HG03280 (cell line): ENCODE results near the gene BCL7C.
"Not testable (repeated sequence)": the region's sequence is repeated elsewhere in the genome, so short reads cannot be mapped to it uniquely, and the experiment has no call there.

ENCODE experiments used
- ATAC-seq: cut with Tn5 transposase; IDR thresholded peaks from one replicate; pipeline ENCODE4 v1.9.1; 2021; ENCODE audit warnings: mild to moderate bottlenecking, moderate library complexity; ENCODE audit not compliant: unreplicated experiment

BCL7C gene

DNA sequence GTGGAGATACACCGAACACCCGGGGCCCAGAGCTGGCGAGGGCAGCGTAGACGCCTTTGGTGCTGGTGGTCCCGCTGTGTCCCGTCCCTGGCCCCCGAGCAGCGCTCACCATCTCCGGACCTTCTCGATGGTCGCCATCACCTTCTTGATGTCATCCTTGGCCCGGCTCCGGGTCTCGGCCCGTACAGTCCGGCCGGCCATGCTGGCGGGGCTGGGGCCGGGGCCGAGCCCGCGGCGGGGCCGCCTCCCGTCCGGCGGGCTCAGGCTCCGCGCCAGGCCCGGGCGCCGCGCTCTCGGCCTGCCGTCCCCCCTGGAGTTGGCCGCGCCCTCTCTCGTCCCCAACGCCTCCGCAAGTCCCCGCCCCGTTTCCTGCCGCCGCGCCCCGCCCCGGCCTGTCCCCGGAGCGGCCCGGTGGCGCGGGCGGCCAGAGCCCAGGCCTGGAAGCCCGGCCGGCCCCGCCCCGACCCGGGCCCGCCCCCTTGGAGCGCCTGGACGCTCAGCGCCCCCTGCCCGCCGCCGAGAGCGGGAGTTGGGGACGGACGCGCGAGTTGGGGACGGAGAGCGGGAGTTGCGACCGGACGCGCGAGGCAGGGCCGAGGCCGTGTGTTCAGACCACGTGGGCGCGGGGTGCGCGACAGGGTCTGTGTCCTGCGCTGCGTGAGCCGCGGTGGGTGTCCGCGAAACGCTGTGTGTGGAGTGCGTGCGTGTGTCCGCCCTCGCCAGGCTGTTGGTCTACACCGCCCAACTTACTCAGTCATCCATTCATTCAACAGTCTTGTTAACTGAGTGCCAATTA lies at the start of gene BCL7C:
Gene BCL7C (minus strand): TSS at position 334 of the 796 bp plus-strand sequence. CDS start 133 bp downstream, at position 201.
- peak; percentile 76 for ATAC-seq

DNA sequence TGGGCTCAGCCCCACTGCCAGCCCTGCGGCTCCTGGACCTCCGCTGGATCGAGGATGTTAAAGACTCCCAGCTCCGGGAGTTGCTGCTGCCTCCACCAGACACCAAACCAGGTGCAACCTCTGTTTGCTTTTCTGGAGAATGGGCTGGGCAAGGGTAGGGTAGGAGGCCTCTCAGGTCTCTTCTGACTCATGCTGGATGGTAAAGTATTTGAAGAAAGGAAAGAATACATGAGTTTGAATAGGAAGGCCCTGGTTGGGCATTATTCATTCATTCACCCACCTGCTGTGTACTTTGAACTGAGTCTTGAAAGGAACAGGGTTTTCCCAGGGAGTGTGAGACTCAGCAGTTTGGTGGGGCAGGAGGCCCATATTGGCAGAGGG lies 48.5 kb upstream of the BCL7C start:
- no peak for ATAC-seq

DNA sequence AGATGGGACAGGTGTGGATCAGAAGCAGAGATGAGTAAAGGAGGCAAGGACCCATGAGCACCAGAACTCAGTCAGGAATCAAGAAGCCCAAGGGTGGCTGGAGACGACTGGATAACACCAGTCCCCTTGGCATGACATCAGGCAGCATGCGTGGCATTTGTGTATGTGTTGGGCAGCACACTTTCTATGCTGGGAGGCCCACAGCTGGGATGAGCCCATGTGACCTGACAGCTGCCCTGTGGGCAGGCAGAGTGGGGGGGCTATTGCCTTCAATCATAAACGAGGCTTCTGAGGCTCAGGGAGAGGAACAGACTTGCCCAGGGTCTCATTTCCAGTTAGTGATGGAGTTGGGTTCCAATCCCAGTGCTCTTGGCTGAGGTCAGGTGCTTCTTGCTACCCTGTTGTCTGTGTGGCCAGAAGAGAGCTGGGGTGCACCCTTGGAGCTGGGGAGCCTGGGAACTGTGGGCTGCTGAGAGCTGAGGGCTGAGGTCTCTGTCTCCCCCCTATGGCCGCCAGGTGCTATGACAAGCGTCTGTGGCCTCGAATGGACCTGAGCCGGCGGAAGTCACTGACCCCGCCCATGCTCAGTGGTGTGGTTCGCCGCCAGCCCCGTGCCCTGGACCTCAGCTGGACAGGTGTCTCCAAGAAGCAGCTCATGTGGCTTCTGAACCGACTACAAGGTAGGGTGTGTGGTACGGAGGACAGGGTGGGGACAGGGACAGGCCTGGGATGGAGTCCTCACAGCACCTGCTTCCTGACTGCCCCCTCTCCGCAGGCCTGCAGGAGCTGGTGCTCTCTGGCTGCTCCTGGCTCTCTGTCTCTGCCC lies 47.9 kb upstream of the BCL7C start:
- ATAC-seq: peak; percentile 88

DNA sequence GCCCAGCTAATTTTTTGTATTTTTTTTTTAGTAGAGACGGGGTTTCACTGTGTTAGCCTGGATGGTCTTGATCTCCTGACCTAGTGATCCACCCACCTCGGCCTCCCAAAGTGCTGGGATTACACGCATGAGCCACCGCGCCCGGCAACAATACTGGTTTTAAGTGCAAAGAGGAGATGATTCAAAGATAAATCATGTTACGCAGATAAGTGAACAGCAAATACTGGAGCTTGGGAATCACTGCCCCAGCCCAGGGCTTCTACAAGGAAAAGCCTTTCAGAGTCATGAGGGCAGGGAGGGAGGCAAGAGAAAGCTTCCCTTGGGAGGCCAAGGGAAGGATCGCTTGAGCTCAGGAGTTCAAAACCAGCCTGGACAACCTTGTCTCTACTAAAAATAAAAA lies 45.7 kb upstream of the BCL7C start:
- ATAC-seq: not testable (repeated sequence)

DNA sequence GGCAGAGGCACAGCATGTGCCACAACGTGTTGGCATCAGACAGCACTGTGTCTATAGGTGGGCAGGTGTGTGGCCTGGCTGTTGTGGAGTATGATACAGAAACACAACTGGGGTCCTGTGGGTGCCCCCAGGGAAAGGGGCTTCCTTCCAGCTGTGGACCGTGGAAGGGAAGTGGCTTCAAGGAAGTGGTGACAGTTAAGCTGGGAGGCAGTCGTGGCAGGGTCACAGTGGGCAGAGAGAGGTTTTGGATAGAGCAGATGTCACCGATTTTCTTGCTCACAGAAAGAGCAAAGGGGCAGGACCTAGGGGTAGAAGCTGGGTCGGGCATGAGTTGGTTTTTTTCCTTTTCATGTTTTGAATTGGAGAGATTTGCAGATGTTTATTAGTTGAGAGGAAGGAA lies 43.8 kb upstream of the BCL7C start:
- no peak for ATAC-seq

DNA sequence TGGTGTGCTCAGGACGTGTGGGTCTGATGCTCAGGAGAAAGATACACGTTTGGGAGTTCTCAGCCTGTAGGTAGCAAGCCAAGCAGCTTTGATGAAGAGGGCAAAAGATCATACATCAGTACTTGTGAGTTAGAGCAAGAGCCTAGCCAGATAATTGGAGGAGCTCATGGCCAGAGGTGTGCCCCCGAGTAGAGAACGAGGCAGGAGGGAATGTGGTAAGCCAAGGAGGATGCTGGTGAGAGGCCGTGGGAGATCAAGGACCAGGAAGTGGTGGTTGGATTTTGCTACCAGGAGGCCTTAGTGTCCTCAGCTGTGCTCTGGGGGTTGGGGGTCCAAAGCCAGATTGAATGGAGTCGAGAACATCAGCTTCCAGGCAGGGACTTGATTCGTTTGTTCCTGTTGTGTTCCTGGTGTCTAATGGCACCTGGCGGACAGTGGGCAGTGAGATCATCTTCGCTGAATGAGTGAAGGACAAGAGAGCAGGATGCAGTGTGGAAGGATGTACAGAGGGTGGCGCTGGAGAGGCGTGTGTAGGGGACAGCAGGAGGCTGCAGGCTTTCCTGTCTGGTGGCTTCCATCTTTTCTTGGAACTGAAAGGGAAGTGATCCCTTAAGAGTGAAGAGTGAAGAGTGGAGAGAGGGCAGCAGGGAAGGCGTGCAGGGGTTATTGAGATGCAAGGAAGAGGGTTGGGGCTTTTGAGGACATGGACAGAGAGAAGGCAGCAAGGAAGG lies 41.1 kb upstream of the BCL7C start:
- no peak for ATAC-seq

DNA sequence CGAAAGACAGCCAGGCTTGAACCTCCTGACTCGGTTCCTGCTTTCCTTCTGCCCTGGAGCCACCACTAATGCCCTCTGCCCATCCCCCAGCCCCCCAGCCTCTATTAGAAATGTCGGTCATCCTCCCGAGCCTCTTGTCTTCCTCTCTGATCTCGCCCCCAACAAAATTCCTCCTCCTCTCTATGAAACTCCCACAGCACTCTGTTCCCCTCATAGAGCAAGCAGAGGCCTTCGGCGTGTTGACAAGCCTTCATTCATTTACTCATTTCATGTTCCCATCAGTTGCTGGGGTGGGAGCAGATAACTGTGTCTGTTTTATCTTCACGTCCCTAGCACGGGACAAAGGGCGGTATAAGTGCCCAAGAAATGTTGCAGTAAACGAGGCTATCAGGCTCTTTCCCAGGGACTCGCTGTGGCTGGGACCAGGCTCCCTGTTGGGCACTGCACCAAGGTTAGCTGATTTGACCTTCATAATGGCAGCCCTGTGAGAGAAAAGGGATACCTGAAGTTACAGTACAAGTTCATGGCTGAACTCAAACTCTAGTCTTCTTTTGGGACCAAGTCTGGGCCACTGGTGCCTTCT lies 37.3 kb upstream of the BCL7C start:
- no peak for ATAC-seq

DNA sequence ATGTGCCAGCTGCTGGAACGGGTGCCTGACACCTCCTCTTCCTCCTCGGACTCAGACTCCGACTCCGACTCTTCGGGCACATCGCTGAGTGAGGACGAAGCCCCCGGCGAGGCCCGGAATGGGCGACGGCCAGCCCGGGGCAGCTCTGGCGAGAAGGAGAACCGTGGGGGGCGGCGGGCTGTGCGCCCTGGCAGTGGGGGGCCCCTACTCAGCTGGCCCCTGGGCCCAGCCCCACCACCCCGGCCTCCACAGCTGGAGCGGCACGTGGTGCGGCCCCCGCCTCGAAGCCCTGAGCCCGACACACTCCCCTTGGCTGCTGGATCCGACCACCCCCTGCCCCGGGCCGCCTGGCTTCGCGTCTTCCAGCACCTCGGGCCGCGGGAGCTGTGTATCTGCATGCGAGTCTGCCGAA lies 36.3 kb upstream of the BCL7C start:
- no peak for ATAC-seq

DNA sequence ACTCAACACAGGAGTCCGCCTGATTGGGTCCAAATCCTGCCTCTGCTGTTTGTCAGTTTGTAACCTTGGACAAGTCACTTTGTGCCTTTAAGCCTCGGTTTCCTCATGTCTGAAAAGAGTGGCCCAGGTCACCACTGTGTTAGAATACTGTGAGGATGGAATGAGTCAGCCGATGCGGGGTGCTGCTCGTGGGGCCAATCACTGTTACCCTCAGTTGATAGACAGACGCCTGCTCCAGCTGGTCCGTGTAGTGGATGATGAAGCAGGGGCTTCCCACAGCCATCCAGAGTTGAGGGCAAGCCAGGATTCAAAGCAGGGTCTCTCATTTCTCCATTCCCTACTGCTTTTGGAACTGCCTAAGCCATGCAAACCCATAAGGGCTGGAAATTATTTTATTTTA lies 35.3 kb upstream of the BCL7C start:
- ATAC-seq: no peak

DNA sequence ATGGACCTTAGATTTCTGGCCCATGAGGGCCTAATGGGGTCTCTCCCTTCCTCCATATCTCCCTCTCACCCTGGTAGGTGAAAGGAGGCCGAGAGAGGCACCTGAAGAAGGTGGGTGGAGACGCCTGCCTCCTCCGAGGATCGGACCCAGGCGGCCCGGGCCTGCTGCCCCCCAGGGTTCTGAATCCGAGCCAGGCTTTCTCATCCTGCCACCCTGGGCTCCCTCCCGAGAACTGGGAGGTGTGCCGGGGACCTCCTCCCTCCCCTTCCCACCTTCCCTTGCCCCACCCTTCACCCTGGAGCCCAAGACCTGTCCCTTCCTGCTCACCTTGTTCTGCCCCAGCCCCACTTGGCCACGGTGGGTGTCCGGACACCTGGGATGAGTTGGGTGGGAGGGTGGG lies 34.5 kb upstream of the BCL7C start:
- no peak for ATAC-seq

DNA sequence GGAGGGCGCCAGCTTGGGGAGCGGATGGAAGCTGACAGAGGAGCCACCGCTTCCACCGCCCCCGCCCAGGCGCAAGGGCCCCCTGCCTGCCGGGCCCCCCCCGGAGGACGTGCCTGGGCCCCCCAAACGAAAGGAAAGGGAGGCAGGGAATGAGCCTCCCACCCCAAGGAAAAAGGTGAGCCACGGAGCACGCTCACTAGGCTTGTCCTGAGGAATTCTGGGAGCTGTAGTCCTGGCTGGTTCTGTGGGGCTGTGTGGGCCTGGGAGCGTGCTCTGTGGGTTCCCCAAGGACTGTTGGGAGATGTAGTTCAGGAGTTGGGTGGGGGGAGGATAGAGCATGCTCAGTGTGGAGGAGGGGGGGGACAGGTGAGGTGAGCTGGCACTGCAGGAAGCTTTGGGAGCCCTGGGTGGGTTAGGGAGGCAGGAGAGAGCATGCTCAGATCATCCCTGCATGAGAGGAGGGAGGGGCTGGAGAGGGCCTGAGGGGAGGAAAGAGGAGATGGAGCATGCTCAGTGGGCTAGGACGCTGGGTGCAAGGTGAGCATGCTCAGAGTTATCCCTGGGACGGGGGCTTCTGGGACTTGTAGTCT lies 34.0 kb upstream of the BCL7C start:
- no peak for ATAC-seq

DNA sequence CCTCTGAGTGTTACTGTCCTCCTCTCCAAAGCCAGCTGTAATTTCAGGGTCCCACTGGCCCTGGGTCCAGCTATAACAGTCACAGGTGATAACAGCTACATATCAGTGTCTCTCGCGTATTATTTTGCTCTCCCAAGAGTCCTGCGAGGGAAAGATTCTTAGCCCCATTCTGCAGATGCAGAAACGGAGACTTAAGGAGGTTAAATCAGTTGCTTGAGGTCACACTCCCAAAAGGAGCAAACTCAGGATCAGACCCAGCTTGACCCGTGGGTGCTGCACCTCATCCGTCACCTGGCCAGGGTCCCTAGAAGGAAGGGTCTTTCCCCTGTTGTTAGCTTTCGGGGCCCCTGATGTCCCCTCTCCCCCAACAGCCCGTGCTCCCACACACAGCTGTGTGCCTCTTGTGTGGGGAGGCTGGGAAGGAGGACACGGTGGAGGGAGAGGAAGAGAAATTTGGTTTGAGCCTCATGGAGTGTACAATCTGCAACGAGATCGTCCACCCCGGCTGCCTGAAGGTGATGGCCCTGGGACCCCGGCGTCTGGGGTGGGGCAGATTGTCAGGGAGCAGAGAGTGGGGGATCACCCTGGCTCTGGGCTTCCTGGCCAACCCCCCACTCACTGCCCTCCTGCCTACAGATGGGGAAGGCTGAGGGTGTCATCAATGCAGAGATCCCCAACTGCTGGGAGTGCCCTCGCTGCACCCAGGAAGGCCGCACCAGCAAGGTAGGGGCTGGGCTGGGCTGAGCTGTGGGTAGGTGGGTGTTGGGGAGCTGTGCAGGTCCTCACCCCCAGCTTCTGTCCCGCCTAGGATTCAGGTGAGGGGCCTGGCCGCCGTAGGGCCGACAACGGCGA lies 33.3 kb upstream of the BCL7C start:
- ATAC-seq: no peak

DNA sequence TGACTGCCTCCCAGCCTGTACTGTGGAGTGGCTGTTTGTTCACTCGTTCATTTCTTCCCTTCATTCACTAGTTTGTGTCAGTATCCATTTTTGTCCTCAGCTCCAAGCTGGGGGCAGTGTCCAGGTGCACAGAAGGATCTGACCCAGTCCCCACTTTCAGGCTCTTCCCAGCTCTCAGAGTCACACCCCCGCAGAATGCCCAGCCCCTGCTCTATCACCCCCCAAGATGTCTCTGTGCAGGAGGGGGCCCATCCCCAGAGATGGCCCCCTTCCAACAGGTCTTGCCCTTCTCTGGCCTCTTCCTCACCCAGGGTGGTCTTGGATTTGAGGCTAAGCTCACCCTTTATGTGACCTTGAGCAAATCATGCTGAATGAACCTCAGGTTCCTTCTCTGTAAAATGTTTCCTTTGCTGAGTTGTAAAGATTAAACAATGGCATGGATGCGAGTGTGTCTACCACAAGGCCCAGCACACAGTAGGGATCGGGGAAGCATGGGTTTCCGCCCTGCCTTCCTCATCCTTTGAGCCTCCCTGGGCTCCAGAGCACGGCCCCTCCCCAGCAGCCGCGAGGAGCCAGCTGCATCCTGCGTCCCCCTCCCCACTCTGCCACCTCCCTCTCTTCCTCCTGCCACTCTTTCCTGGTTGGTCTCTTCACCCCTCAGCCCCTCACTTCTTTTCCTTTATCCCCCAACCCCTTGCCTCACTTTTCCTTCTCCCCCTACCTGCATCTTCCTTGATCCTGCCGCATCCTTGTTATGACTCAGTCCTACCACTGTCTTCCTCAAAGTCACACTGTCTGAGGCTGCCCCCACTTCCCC lies 32.3 kb upstream of the BCL7C start:
- no peak for ATAC-seq

DNA sequence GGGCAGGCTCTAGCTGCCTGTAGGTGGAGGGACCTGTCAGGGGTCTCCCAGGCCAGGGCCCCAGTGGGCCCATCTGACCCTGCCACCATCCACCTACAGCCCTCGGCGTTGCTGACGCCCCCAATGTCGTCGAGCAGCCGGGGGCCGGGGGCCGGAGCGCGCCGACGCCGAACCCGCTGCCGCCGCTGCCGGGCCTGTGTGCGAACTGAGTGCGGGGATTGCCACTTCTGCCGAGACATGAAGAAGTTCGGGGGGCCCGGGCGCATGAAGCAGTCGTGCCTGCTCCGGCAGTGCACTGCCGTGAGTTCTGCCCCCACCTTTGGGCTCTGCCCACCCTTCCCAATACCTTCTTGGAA lies 31.7 kb upstream of the BCL7C start:
- ATAC-seq: no peak

DNA sequence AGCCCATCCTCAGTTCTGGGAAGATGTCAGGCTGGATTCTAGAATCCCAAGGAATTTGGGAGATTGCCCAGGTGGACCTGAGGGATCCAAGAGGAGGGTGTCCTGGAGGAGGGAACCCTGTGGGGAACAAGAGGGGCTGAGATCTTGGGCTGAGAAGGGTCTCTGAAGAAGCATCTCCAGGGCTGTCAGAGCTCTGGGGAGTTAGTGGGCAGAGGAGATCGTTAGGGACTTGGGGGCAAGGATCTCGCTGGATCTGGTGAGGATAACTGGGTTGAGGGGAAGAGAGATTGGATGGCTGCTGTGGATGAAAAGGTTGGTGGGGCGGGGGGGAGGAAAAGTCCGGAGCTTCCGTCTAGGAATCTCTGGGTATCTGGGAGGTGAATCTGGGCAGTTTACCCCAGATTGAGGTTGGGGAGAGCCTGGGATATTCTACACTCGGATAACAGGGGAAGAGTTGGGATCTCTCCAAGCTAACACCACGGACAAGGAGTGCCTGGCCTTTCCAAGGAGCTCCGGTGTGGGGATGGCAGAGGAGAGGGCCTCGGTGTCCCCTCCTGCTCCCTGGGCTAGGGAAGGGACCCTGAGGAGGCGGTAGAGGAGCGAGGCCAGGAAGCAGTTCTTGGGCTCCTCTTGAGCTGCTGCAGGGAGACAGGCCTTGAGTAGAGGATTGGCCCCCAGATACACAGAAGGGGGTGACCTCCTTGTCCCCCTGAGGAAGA lies 31.2 kb upstream of the BCL7C start:
- ATAC-seq: no peak

DNA sequence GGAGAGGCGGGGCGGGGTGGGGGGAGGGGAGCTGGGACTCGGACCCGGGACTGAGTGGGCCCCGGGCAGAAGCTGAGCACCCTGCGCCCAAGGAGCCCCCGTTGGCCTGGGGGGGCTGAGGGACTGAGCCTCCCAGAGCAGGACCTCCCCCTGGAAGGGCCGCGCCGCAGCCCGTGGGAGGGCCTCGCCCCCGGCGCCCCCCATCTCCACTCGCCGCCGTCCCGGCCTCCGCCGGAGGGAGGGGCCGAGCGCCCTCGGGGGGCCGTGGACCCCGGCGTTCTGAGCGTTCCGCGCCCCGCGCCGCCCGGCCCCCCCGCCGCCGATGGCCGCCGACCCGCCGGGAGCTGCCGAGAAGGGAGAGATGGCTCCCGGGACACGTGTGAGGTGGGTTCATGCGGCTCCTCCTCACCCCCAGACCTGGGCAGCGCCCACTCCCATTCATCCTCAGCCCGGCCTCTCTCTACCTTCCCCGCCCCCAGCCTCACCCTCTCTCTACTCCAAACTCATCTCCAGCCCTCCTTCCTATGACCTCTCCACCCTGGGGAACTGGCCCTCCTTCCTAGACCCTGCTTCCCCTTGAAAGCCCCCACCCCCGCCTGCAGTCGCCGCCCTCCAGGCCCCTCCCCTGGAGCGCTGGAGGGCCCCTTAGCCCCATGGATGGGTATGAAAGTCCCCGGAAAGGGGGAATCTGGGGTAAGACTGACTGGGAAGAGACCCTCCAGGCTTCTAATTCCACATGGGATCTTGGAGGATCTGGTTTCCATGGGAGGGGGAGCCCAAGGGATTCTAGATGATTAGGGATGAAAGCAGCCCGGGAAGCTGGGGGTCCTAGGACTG lies 30.4 kb upstream of the BCL7C start:
- no peak for ATAC-seq

DNA sequence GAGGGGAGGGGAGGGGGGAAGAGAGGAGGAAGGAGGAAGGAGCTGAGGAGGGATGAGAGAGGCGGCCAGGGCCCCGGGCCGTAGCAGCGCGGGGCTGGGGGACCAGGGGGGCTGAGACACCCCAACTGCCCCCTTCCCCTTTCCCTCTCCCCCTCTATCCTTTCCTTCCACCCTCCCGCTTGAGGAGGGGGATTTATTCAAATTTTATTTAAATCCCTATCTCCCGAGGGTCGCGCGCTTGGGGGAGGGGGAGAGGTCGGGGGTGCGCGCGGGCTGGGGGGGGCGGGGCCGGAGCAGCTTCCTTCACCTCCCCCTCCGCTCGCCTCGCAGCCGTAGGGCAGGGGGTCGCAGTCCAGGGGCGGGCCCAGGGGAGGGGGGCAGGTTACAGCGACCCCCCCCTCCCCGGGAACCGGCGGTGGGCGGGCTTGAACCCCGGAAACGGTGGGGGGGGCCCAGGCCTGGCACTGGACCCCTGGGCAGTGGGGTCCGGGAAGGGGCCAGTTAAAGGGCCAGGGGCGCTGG lies 29.7 kb upstream of the BCL7C start, which contains the start of gene FBXL19:
Gene FBXL19 (plus strand): TSS at position 19 of the 522 bp plus-strand sequence. CDS start 2,183 bp downstream, outside the sequence.
- no peak for ATAC-seq
